GM23248 (cell line): ENCODE measurements around the gene RYR3. TPM values are rescaled to one million over a fixed set of nuclear protein-coding genes. Genes with fewer than 3 reads are reported as not detected.

Experiments used
- DNase-seq: peaks from one replicate; pipeline ENCODE4 v3.0.0-alpha.2; 2015
- H2AFZ ChIP-seq: fragments of 200-600 bp; sonication (generic); 2 replicates; pipeline ENCODE4 v1.6.1; 2016; ENCODE audit warnings: antibody characterized with exemption
- H3F3A ChIP-seq: fragments of 200-600 bp; sonication (generic); 2 replicates; pipeline ENCODE4 v1.6.1; 2016; ENCODE audit warnings: mild to moderate bottlenecking, antibody characterized with exemption, mixed run types; ENCODE audit not compliant: insufficient read depth
- H3K27ac ChIP-seq: fragments of 200-600 bp; sonication (generic); 2 replicates; pipeline ENCODE4 v1.5.1; 2016; ENCODE audit warnings: mild to moderate bottlenecking
- H3K27me3 ChIP-seq: fragments of 200-600 bp; sonication (generic); replicated peaks from 2 replicates; pipeline ENCODE4 v1.6.1; 2016; ENCODE audit warnings: mild to moderate bottlenecking; ENCODE audit not compliant: insufficient read depth
- H3K36me3 ChIP-seq: fragments of 200-600 bp; sonication (generic); 2 replicates; pipeline ENCODE4 v1.6.1; 2016; ENCODE audit warnings: low read depth, mild to moderate bottlenecking
- H3K4me1 ChIP-seq: fragments of 200-600 bp; sonication (generic); 2 replicates; pipeline ENCODE4 v1.6.1; 2016; ENCODE audit warnings: mild to moderate bottlenecking; ENCODE audit not compliant: insufficient read depth
- H3K4me2 ChIP-seq: fragments of 200-600 bp; sonication (generic); one replicate; pipeline ENCODE4 v1.6.1; 2016; ENCODE audit warnings: mild to moderate bottlenecking; ENCODE audit not compliant: unreplicated experiment
- H3K4me3 ChIP-seq: fragments of 200-600 bp; sonication (generic); 2 replicates; pipeline ENCODE4 v1.5.1; 2016; ENCODE audit warnings: mild to moderate bottlenecking
- H3K79me2 ChIP-seq: fragments of 200-600 bp; sonication (generic); 2 replicates; pipeline ENCODE4 v1.6.1; 2016; ENCODE audit warnings: mild to moderate bottlenecking; ENCODE audit not compliant: insufficient read depth
- H3K9ac ChIP-seq: fragments of 200-600 bp; sonication (generic); 2 replicates; pipeline ENCODE4 v1.6.1; 2016; ENCODE audit warnings: mild to moderate bottlenecking
- H3K9me2 ChIP-seq: fragments of 200-600 bp; sonication (generic); 2 replicates; pipeline ENCODE4 v1.6.1; 2016; ENCODE audit warnings: mixed run types, mild to moderate bottlenecking, moderate library complexity; ENCODE audit not compliant: insufficient read depth
- H3K9me3 ChIP-seq: fragments of 200-600 bp; sonication (generic); one replicate; pipeline ENCODE4 v1.6.1; 2017; ENCODE audit warnings: low read depth
- H4K20me1 ChIP-seq: fragments of 200-600 bp; sonication (generic); 2 replicates; pipeline ENCODE4 v1.6.0; 2016; ENCODE audit not compliant: insufficient read depth
- EZH2 ChIP-seq: fragments of 200-600 bp; sonication (generic); IDR thresholded peaks from 2 replicates; pipeline ENCODE4 v1.6.1; 2018; ENCODE audit warnings: antibody characterized with exemption, mild to moderate bottlenecking; ENCODE audit not compliant: insufficient read depth, poor library complexity, severe bottlenecking
- EZH2phosphoT487 ChIP-seq: fragments of 200-600 bp; sonication (generic); IDR thresholded peaks from 2 replicates; pipeline ENCODE4 v1.6.1; 2018; ENCODE audit warnings: antibody characterized with exemption, moderate library complexity, mild to moderate bottlenecking, low read depth; ENCODE audit not compliant: insufficient read depth
- WGBS, 2 experiments: methylation state at CpG; one replicate each; pipeline ENCODE4 v1.1.6; 2015 to 2017; ENCODE audit warnings: low lambda C conversion rate in 2 of 2, low coverage in 1 of 2; ENCODE audit errors: missing lambda C conversion rate in 2 of 2; 5-methylcytosine and 5-hydroxymethylcytosine counted together
- in situ Hi-C: fragments of 300-500 bp; cut with MboI; formaldehyde crosslinking; loops from 2 replicates; pipeline ENCODE4 v1.15.0; 2020
- polyA plus RNA-seq: library from polyadenylated mRNA; unstranded; fragments of >200 nt; fragmentation: Nextera tagmentation; extraction: Ambion mirVana; gene quantifications from 2 replicates; pipeline ENCODE4 v1.2.1, GENCODE V29; 2016
- total RNA-seq: library from RNA; depleted of rRNA; stranded (reverse); fragments of >200 nt; shearing (Covaris generic); gene quantifications from 2 replicates; pipeline ENCODE4 v1.2.3, GENCODE V29; 2014

RYR3 gene
- total and polyA plus RNA-seq, 2 experiments from 2014 or later: 0.26 TPM; not detected in 1

DNA sequence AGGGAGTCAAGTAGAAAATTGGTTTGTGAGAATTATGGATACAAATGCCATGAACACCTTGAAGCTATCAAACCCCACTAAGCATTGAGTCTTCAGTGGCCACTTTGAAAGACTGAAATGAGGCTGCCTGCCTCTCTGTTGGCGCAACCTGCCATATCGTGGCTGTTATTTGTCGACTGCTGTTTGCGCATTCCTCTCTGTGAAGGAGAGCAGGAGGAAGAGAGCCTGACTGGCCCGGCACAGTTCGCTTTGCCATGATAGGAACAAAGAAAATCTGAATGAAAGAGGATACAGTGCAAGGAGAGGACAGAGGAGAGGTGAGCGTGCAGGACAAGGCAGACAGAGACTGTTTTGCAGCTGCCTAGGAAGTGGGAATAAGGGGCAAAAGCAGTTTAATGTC, 289.4 kb downstream of the RYR3 start:
- no peaks in the 10 kb centered on the region for H3K36me3 ChIP-seq
- H3F3A ChIP-seq: no peaks in the 10 kb centered on the region
- no peak overlapping the region for H3K4me2 ChIP-seq
- no peaks in the 10 kb centered on the region for H3K9me2 ChIP-seq
- 60 to 61% methylated on average over 7 of the region's 7 CpGs for WGBS, 2 experiments
- no peak overlapping the region for H3K9ac ChIP-seq
- no peaks in the 10 kb centered on the region for H3K4me1 ChIP-seq
- no peak for TF ChIP-seq EZH2phosphoT487
- no peak for TF ChIP-seq EZH2
- H3K9me3 ChIP-seq: no peaks in the 10 kb centered on the region
- H3K4me3 ChIP-seq: no peak overlapping the region
- no peak overlapping the region for H3K27ac ChIP-seq
- H2AFZ ChIP-seq: no peak overlapping the region
- DNase-seq: no peak
- peaks cover 8% of the 10 kb centered on the region; the same call in 1 of the 2 replicates for H3K27me3 ChIP-seq
- no peaks in the 10 kb centered on the region for H3K79me2 ChIP-seq
- in situ Hi-C loops: no loop called here
- no peaks in the 10 kb centered on the region for H4K20me1 ChIP-seq

DNA sequence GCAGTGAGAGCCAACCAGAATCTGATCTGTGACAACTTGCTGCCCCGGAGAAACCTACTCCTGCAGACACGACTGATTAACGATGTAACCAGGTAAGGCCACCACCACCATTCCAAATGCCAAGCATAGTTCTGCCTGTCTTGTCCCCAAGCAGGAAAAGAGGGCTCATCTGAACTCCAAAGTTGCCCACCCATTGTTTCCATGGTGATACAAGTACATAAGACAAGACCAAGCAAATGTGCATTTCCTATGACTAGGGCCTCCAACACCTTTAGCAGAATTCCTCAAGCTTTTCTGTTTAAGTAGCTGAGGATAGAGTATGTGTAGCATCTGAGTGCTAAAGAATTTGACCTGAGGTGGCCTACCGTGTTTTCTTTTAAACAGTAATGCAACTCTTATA, 290.7 kb downstream of the RYR3 start:
- in situ Hi-C loops: no loop called here
- peaks cover 6% of the 10 kb centered on the region for H3K27me3 ChIP-seq
- TF ChIP-seq EZH2phosphoT487 (no peak), EZH2 (no peak)
- H2AFZ ChIP-seq: no peak overlapping the region
- H3F3A ChIP-seq: no peaks in the 10 kb centered on the region
- no peaks in the 10 kb centered on the region for H3K4me1 ChIP-seq
- H3K36me3 ChIP-seq: no peaks in the 10 kb centered on the region
- H3K9me2 ChIP-seq: no peaks in the 10 kb centered on the region
- WGBS, 2 experiments: 68 to 71% methylated on average over 4 of the region's 4 CpGs
- no peak overlapping the region for H3K27ac ChIP-seq
- no peak overlapping the region for H3K4me2 ChIP-seq
- no peak overlapping the region for H3K9ac ChIP-seq
- no peak for DNase-seq
- H3K4me3 ChIP-seq: no peak overlapping the region
- no peaks in the 10 kb centered on the region for H4K20me1 ChIP-seq
- H3K79me2 ChIP-seq: no peaks in the 10 kb centered on the region
- no peaks in the 10 kb centered on the region for H3K9me3 ChIP-seq

DNA sequence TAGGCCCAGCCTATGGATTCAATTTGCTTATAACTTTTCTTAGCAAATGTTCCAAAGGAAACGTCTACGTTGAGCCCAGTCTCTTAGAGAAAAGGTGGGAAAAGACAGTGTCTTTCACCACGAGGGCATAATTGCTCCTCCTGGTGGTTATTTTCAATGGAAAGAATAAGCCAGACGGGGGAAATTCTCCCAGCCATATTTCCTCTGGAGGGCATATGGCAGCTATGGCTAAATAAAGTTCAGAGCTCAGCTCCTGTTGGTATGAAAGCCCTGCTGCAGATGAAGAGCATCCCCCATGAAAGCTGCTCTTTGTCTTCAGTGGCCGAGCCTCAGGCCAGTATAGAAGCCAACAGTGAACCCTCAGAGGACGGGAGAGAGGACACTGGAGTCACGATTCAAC, 297.9 kb downstream of the RYR3 start:
- Histone ChIP-seq H4K20me1 (no peaks in the 10 kb centered on the region), H3K4me1 (peaks cover 3% of the 10 kb centered on the region; the same call in 1 of the 2 replicates), H2AFZ (no peak overlapping the region), H3K9me3 (no peaks in the 10 kb centered on the region), H3K4me2 (no peak overlapping the region), H3K36me3 (no peaks in the 10 kb centered on the region), H3K9ac (no peak overlapping the region), H3K79me2 (no peaks in the 10 kb centered on the region), H3K27me3 (peaks cover 11% of the 10 kb centered on the region), H3F3A (no peaks in the 10 kb centered on the region), H3K27ac (no peak overlapping the region), H3K4me3 (no peak overlapping the region), H3K9me2 (no peaks in the 10 kb centered on the region)
- in situ Hi-C loops: no loop called here
- no peak for TF ChIP-seq EZH2phosphoT487
- no peak for TF ChIP-seq EZH2
- WGBS, 2 experiments: 22 to 26% methylated on average over 7 of the region's 7 CpGs
- peak; percentile 17 for DNase-seq

DNA sequence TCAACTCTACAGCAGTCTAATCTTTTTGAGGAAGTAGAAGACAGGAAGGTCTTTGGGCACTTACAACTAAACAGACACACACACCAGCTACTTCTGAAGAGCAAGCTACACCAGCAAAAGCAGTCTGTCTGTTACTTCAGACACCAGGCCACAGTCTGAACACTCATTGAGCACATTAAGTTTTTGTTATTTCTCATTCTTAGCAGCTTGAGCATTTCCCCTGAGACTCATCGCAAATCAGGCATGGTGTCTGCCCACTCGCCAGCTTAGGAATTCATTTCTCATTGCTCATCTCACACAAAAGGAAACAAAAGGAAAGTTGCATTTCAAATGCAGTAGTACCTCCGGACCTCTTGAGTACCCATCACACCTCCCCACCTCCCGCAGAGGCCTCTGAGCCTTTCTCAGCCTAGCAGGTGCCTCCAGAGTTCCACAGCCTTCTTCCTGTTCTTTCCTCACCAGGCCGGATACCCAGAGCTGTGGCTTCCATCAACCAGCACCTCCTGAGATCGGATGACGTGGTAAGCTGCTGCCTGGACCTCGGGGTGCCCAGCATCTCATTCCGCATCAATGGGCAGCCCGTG, 302.0 kb downstream of the RYR3 start:
- Histone ChIP-seq H3K36me3 (no peaks in the 10 kb centered on the region), H3K4me1 (peaks cover 3% of the 10 kb centered on the region; the same call in 1 of the 2 replicates), H3K27ac (no peak overlapping the region), H3K4me3 (no peak overlapping the region), H3K79me2 (no peaks in the 10 kb centered on the region), H3F3A (no peaks in the 10 kb centered on the region), H3K27me3 (peaks cover 11% of the 10 kb centered on the region), H3K4me2 (peak overlapping the region; percentile 19), H4K20me1 (no peaks in the 10 kb centered on the region), H3K9ac (no peak overlapping the region), H3K9me3 (no peaks in the 10 kb centered on the region), H3K9me2 (no peaks in the 10 kb centered on the region), H2AFZ (no peak overlapping the region)
- TF ChIP-seq EZH2 (no peak), EZH2phosphoT487 (no peak)
- WGBS, 2 experiments: 24 to 26% methylated on average over 10 of the region's 10 CpGs
- in situ Hi-C loops: no loop called here
- peak; percentile 61 for DNase-seq

DNA sequence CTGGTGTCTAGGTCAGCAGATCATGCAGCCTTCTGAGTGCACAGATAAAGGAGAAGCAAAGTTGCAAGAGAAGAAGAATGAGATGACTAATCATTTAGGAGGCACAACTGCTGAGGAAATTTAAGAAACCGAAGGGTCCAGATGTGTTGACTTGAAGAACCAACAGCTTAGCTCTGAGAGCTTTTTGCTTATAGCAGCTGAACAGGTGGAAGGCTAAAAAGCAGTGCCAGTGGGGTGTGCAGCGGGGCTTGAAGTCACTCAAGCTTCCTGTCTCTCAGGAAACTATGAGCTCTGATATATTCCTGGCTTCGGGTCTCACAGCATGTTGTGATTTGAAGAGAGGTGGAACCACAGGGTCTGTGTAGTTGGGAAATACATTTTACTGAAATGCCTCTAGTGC, 305.7 kb downstream of the RYR3 start:
- Histone ChIP-seq H3K9me2 (no peaks in the 10 kb centered on the region), H3K79me2 (no peaks in the 10 kb centered on the region), H4K20me1 (no peaks in the 10 kb centered on the region), H3K9ac (no peak overlapping the region), H3K4me3 (no peak overlapping the region), H3K36me3 (no peaks in the 10 kb centered on the region), H3K27ac (no peak overlapping the region), H3K27me3 (peaks cover 11% of the 10 kb centered on the region; the same call in 1 of the 2 replicates), H3F3A (no peaks in the 10 kb centered on the region), H2AFZ (no peak overlapping the region), H3K4me1 (peaks cover 6% of the 10 kb centered on the region; the same call in 1 of the 2 replicates), H3K9me3 (no peaks in the 10 kb centered on the region), H3K4me2 (no peak overlapping the region)
- DNase-seq: no peak
- TF ChIP-seq EZH2phosphoT487 (no peak), EZH2 (no peak)
- in situ Hi-C loops: no loop called here
- 53 to 58% methylated on average over 3 of the region's 3 CpGs for WGBS, 2 experiments
